Measurements from ENCODE around the gene PTPRA. TPM values are rescaled to one million over a fixed set of nuclear protein-coding genes. Genes with fewer than 3 reads are reported as not detected.
"Not testable (repeated sequence)": the region's sequence is repeated elsewhere in the genome, so short reads cannot be mapped to it uniquely, and the experiment has no call there.

The PTPRA gene
- total RNA-seq, 2 experiments from 2014 or later = 66.4 to 83.9 TPM

GRCh38 chr20:3046677-3047462 is 173.6 kb downstream of the PTPRA start:
- H3K4me3 Mint-ChIP-seq = peak overlapping the region; percentile 89
- peaks cover 17% of the 10 kb centered on the region for H3K36me3 Mint-ChIP-seq (ENCODE audit: low read depth)
- H3K4me1 Mint-ChIP-seq = peaks cover 40% of the 10 kb centered on the region
- peak overlapping the region; percentile 76 for H3K27ac Mint-ChIP-seq
- no peaks in the 10 kb centered on the region for H3K9me3 Mint-ChIP-seq
- H3K27me3 Mint-ChIP-seq = no peaks in the 10 kb centered on the region
- ChIA-PET CTCF (no interaction called here), POLR2A (no interaction called here)
- peak; percentile 21 for DNase-seq

GRCh38 chr20:3047486-3048419 is 174.5 kb downstream of the PTPRA start:
- no peaks in the 10 kb centered on the region for H3K9me3 Mint-ChIP-seq
- ChIA-PET POLR2A (interaction anchor here (0.6 kb wide), 1 partner anchor 38 kb away, joined by 3 read pairs; no protein-coding TSS in a partner anchor), CTCF (no interaction called here)
- H3K4me3 Mint-ChIP-seq = peak overlapping the region; percentile 89
- peaks cover 40% of the 10 kb centered on the region for H3K4me1 Mint-ChIP-seq
- no peak for DNase-seq
- no peaks in the 10 kb centered on the region for H3K27me3 Mint-ChIP-seq
- peak overlapping the region; percentile 69 for H3K27ac Mint-ChIP-seq
- H3K36me3 Mint-ChIP-seq (ENCODE audit: low read depth) = peaks cover 16% of the 10 kb centered on the region

DNA sequence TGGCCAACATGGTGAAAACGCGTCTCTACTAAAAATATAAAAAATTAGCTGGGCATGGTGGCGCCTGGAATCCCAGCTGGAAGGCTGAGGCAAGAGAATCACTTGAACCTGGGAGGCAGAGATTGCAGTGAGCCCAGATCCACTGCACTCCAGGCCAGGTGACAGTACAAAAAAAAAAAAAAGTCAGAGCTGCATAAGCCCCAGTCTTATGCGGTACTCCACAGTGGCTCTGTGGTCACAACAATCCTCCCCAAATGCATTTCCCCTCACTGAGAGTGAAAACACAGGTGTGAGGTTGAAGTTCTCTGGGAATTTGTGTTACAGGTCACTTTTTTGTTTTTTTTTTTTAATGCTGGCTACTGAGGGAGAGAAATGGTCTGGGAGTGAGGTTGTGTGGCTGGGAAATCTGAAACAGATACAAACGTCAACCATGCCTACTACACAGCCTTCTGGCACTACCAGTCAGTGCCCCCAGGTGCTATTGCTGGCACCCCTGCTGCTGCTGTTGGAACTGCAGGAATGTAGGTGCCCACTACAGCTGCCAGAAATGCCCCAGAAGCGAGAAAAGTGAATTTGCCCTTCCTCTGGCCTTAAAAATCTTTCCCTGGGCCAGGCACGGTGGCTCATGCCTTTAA is 178.2 kb downstream of the PTPRA start:
- ChIA-PET CTCF (interaction anchor here (1.0 to 1.2 kb wide), 2 partner anchors 13 to 15 kb away, joined by 3 to 4 read pairs; no protein-coding TSS in a partner anchor), POLR2A (no interaction called here)
- Mint-ChIP-seq H3K4me1 (peaks cover 35% of the 10 kb centered on the region), H3K4me3 (no peak overlapping the region), H3K27me3 (no peaks in the 10 kb centered on the region), H3K27ac (no peak overlapping the region), H3K36me3 (ENCODE audit: low read depth) (peaks cover 16% of the 10 kb centered on the region), H3K9me3 (no peaks in the 10 kb centered on the region)
- no peak for DNase-seq

DNA sequence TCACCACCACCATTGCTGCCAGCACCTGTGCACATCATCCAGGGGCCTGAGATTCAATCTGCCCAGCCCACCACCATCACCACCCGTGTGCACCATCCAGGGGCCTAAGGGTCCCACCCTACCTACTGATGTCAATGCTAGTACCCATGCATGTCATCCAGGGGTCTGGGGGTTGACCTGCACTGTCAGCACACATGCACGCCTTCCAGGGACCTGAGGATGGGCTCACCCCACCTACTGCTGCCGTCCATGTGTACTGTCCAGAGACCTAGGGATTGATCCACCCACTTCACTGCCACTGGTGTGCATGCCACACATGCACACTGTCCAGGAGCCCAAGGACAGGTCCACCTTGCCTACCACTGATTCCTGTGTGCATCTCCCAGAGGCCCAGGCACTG is 186.2 kb downstream of the PTPRA start:
- no peak for DNase-seq
- ChIA-PET POLR2A (no interaction called here), CTCF (no interaction called here)
- Mint-ChIP-seq H3K4me3 (no peak overlapping the region), H3K9me3 (no peaks in the 10 kb centered on the region), H3K27me3 (no peaks in the 10 kb centered on the region), H3K36me3 (ENCODE audit: low read depth) (no peaks in the 10 kb centered on the region), H3K4me1 (peaks cover 1% of the 10 kb centered on the region), H3K27ac (no peak overlapping the region)

DNA sequence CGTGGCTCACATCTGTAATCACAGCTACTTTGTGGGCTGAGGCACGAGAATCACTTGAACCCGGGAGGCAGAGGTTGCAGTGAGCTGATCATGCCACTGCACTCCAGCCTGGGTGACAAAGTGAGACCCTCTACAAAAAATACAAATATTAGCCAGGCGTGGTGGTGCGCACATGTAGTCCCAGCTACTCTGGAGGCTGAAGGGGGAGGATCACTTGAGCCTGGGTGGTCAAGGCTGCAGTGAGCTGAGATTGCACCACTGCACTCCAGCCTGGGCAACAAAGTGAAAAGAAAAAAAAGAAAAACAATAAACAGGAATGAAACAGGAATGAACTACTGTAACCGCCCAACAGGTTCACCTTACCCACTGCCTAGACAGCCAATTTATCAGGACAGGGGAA is 190.8 kb downstream of the PTPRA start:
- H3K36me3 Mint-ChIP-seq (ENCODE audit: low read depth); H3K4me3 Mint-ChIP-seq; H3K9me3 Mint-ChIP-seq; H3K27me3 Mint-ChIP-seq; POLR2A ChIA-PET; H3K27ac Mint-ChIP-seq; H3K4me1 Mint-ChIP-seq; DNase-seq: not testable (repeated sequence)
- CTCF ChIA-PET = interaction anchor here (1.2 kb wide), 2 partner anchors 8 to 13 kb away, joined by 3 to 4 read pairs; no protein-coding TSS in a partner anchor

DNA sequence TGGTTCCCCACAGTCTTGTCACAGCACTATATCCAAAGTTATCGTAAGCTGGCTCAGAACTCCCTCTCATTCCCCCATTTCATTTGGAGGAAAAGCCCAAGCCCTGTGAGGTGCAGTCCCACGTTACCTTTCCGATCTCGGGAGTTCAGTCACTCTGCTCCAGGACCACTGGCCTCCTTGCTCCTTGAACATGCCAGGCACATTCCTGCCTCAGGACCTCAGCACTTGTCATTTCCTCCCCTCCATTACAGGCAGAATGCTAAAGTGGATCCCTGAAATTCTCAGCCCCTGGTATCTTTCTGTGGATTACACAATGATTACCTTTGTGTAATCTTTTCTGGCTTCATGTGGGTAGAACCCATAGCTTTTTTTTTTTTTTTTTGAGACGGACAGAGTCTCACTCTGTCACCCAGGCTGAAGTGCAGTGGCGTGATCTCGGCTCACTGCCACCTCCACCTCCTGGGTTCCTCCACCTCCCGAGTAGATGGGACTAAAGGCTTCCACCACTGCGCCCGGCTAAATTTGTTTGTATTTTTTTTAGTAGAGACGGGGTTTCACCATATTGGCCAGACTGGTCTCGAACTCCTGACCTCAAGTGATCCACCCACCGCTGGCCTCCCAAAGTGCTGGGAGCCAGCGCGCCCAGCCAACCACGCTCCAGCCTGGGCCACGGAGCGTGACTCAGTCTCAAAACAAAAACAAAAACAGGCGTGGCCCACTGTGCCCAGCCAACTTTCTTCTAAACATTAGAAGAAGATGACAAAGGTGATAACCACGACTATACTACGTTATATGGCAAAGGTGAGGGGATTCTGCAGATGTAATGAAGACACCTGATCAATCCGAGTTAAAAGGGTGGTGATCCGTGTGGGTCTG is 194.1 kb downstream of the PTPRA start:
- Mint-ChIP-seq H3K36me3 (ENCODE audit: low read depth) (no peaks in the 10 kb centered on the region), H3K9me3 (no peaks in the 10 kb centered on the region), H3K4me3 (no peak overlapping the region), H3K27ac (no peak overlapping the region), H3K4me1 (peaks cover 17% of the 10 kb centered on the region), H3K27me3 (peaks cover 4% of the 10 kb centered on the region)
- ChIA-PET CTCF (interaction anchor here (0.7 to 1.5 kb wide), 2 partner anchors 21 to 220 kb away, joined by 3 to 4 read pairs; no protein-coding TSS in a partner anchor), POLR2A (no interaction called here)
- no peak for DNase-seq

- POLR2A ChIA-PET = no interaction called here
- H3K4me1 Mint-ChIP-seq = peaks cover 22% of the 10 kb centered on the region
- CTCF ChIA-PET = interaction anchor here (1.5 to 1.6 kb wide), 2 partner anchors 15 to 20 kb away, joined by 3 to 9 read pairs; no protein-coding TSS in a partner anchor
Measured at GRCh38 chr20:3068075-3068474, 194.8 kb downstream of the PTPRA start.

GRCh38 chr20:3068986-3069900 is 196.0 kb downstream of the PTPRA start:
- CTCF ChIA-PET = interaction anchor here (1.2 to 1.6 kb wide), 3 partner anchors 16 to 21 kb away, joined by 3 to 9 read pairs (median 3); no protein-coding TSS in a partner anchor
- no peak overlapping the region for H3K27ac Mint-ChIP-seq
- DNase-seq = peak; percentile 41

More at GRCh38 chr20:3068075-3068474, 194.8 kb downstream of the PTPRA start:
- DNase-seq = no peak
- H3K4me3 Mint-ChIP-seq = no peak overlapping the region
- peaks cover 4% of the 10 kb centered on the region for H3K27me3 Mint-ChIP-seq
- no peaks in the 10 kb centered on the region for H3K36me3 Mint-ChIP-seq (ENCODE audit: low read depth)
- no peak overlapping the region for H3K27ac Mint-ChIP-seq
- H3K9me3 Mint-ChIP-seq = no peaks in the 10 kb centered on the region

GRCh38 chr20:3070725-3071124 is 197.4 kb downstream of the PTPRA start:
- Mint-ChIP-seq H3K9me3 (no peaks in the 10 kb centered on the region), H3K4me3 (peak overlapping the region; percentile 61), H3K27me3 (peaks cover 6% of the 10 kb centered on the region), H3K27ac (no peak overlapping the region), H3K36me3 (ENCODE audit: low read depth) (no peaks in the 10 kb centered on the region), H3K4me1 (peaks cover 36% of the 10 kb centered on the region)
- POLR2A ChIA-PET = interaction anchor here (0.5 kb wide), 1 partner anchor 127 kb away, joined by 5 read pairs; no protein-coding TSS in a partner anchor
- CTCF ChIA-PET = interaction anchor here (0.7 kb wide), 1 partner anchor 19 kb away, joined by 3 read pairs; no protein-coding TSS in a partner anchor
- no peak for DNase-seq

More at GRCh38 chr20:3068986-3069900, 196.0 kb downstream of the PTPRA start:
- H3K36me3 Mint-ChIP-seq (ENCODE audit: low read depth) = no peaks in the 10 kb centered on the region
- no peaks in the 10 kb centered on the region for H3K9me3 Mint-ChIP-seq
- peaks cover 4% of the 10 kb centered on the region for H3K27me3 Mint-ChIP-seq
- peaks cover 27% of the 10 kb centered on the region for H3K4me1 Mint-ChIP-seq
- no peak overlapping the region for H3K4me3 Mint-ChIP-seq
- POLR2A ChIA-PET = interaction anchor here (0.6 kb wide), 1 partner anchor 132 kb away, joined by 3 read pairs; no protein-coding TSS in a partner anchor

GRCh38 chr20:3071266-3071609 is 198.0 kb downstream of the PTPRA start:
- no peaks in the 10 kb centered on the region for H3K36me3 Mint-ChIP-seq (ENCODE audit: low read depth)
- peaks cover 7% of the 10 kb centered on the region for H3K27me3 Mint-ChIP-seq
- H3K9me3 Mint-ChIP-seq = no peaks in the 10 kb centered on the region
- peaks cover 36% of the 10 kb centered on the region for H3K4me1 Mint-ChIP-seq
- no peak for DNase-seq
- POLR2A ChIA-PET = no interaction called here
- peak overlapping the region; percentile 61 for H3K4me3 Mint-ChIP-seq
- H3K27ac Mint-ChIP-seq = no peak overlapping the region
- CTCF ChIA-PET = no interaction called here

All from activated CD4-positive, alpha-beta T cell treated with anti-CD3 and anti-CD28 coated beads, Interleukin-2, amount 10 ng/mL, durations not matched to agents 7 days and 5 days (primary cell).